Hematopoietic multipotent progenitor cell treated with erythropoietin and hydrocortisone succinate and interleukin-3 and kit ligand, for 8 days (in vitro differentiated cells): ENCODE results near the gene DDR2.
"Not testable (repeated sequence)": the region's sequence is repeated elsewhere in the genome, so short reads cannot be mapped to it uniquely, and the experiment has no call there.

Experiments
- DNase-seq: peaks from one replicate; pipeline ENCODE4 v3.0.0-alpha.2; 2015

The DDR2 gene

DNA sequence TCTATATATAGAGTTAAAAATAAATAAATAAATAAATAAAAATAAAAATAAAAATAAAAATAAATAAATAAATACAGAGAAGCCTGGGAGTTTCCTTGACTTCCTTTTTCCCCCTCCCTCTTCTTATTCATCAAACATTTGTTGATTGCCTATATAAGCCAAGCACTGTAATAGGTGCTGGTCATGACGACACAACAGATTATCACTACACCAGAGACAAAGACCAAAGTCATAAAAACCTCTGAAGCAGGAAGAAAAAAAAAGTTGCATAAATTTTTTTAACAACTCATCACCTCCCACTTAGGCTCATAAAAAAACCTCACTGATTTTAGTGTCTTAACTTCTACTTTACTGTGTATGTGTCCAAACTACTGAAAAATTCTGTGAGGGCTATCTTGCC lies 95.2 kb downstream of the DDR2 start:
- not testable (repeated sequence) for DNase-seq

DNA sequence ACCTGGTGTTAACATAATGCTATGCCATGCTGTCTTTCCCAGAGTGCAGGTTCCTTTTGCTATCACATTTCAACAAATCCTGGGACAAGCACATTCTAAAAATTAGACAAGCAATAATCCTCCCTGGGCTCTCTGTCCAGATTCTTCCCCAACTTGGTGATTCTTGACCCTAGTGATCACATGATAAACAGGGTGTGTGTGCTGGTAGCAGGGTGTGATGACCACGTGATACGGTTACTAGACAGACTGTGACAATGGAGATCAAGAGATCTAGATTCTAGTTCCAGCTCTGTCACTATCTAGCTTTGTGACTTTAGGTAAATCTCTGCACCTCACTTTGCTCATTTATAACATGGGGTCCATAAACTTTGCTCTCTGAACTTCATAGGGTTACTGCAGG lies 96.3 kb downstream of the DDR2 start:
- DNase-seq = no peak

DNA sequence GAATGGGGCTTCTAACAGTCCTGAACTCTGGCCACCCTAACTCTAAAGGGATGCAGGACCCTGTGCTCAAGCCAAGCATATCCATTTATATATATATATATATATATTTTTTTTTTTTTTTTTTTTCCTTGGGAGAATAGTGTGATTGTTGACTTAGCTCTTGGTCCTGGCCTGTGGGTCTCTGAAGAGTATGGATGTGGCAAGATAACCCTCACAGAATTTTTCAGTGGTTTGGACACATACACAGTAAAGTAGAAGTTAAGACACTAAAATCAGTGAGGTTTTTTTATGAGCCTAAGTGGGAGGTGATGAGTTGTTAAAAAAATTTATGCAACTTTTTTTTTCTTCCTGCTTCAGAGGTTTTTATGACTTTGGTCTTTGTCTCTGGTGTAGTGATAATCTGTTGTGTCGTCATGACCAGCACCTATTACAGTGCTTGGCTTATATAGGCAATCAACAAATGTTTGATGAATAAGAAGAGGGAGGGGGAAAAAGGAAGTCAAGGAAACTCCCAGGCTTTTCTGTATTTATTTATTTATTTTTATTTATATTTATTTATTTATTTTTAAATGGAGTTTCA lies 97.0 kb downstream of the DDR2 start:
- DNase-seq = not testable (repeated sequence)

DNA sequence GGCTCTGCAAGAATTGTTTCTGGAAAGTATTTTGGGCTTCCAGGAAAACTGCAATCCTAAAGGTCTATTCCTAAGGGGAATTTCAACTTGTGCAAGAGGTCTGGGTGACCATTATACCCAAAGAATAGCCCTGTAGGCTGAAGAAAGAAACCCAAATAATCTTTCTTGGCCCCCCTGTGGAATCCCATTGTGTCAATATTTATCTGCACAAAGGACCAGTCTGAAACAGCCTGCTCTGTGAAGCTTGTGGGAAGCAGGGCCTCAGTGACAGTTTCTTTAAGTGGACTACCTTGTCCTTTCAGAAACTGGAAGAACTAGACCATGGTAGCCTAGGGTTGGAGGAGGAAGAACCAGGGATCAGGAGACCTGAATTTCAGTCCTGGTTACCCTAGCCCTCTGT lies 99.8 kb downstream of the DDR2 start:
- no peak for DNase-seq

DNA sequence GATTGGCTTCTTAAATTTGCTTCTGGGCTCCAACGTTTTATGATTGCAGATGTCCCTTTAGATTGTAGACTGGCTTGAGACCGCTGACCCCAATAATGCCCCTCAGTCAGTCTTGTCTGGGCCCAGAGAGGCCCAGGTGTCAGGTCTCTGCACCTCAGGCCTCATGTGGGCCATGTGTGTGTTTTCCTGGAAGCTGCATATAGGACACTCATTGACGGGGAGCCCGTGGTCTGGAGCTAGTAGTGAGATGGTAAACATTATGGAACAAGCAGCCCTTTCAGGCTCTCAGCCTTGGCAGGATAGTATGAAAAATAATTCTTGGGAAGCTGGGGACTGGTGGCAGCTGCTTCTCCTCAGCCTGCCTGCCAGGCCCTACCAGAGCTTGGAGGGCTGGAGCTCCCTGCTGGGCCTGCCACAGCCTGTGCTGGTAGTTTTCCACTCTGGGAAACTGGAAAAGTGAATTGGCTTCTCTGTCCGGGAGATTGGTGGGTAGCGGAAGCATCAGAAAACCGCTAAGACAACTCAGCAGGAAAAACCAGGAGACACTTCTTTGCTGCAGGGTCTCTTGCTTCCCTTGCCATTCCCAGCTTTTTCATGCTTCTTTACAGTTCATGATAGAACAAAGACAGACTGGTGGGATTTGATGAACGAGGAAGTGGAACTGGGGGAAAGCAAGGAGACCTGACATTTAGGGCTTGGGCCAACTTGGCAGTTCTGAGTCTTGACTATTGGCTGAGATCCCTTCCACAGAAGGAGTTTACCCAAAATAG lies 100.5 kb downstream of the DDR2 start:
- DNase-seq = no peak

DNA sequence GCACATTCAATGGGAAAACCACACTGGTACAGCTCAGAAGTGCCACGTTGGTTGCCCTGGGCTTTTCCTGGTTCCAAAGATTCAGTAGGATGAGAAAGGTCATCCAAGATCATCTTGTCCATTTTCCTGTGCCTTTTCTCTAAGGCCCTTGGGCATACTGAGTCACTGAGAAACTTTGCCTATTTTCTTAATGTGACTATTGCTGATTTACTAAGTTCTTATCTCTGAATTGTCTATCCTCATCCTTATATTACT lies 101.0 kb downstream of the DDR2 start:
- DNase-seq = no peak

DNA sequence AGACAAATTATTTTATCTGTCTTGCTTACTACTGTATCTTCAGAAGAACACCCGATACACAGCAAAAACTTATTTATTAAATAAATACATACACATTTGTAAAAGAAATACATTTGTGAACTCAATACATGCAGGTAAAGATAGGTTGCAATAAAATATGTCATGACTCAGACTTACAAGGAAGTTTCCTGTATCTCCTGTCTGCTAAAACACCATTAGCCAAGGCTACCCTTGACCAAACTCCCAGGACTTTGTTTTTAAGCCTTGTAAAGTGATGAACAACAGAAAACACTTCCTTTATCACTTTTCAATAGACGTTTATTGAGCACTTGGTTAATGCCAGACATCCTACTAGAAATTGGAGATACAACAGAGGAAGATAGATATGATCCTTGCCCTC lies 101.8 kb downstream of the DDR2 start:
- DNase-seq = no peak

DNA sequence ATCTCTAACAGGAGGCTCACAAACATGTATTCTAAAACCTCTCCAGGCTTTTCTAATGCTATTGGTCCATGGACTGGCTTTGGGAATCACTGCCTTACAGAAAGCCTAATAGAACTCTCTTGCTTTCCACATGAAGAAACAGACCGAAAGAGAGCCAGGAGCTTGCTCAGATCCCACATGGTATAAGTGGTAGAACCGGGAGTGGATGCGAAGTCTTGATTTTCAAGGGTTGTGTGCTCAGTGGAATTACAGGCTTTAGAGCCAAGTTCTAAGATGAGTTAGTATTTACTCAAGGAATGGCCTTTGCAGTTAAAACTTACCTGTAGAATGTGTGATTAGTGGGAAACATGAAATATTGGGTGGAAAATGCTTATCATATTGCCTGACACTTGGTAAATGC lies 103.9 kb downstream of the DDR2 start:
- DNase-seq = no peak

DNA sequence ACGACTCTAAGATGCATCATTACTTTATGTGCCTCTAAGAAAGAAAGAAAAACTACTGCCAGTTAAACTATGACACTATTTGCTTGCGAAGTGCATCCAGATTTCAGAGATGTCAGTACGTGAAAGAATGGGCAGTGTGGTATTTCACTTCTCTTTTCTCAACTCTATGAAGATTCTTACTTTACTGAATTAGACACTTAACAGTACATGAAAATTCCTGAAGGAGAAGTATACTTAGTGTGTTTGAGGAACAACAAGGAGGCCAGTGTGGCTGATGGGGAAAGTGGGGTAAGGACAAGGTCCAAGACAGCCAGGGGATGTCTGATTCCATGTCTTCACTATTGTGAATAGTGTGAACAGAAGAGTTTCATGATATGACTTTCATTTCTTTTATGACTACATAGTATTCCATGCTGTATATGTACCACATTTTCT lies 104.4 kb downstream of the DDR2 start:
- no peak for DNase-seq

DNA sequence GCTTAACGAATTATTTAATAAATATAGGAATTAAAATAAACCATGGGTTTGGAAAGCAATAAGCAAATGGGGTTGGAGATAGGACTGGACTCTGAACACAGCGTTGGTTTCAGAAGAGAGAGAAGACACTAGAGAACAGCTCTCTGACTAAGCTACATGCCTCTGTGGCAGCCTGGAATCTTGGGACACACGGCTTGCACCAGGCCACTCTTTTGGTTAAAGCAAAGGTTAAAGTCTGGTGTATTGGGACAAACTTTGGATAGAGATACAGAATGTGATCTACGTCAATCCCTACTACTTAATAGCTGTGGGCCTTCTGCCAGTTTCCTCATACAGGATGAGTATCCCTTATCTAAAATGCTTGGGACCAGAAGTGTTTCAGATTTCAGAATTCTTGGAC lies 108.5 kb downstream of the DDR2 start:
- DNase-seq = no peak

DNA sequence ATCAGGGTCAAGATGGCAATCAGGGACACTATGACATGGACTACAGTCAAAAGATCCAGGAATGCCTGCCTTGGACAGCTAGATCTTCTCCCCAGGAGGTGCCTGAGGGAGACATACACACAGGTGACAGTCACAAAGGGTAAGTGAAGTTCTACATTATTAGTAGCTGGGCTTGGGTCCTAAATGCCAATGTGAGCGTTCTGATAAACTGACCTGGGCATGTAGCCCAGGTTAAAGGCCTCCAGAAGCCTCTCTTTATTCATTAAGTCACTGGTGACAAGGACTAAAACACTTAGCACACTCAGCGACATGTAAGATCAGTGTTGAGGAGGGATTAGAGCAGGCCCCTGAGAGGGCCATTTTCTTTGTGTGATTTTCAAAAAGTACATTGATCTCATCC lies 109.3 kb downstream of the DDR2 start:
- no peak for DNase-seq

DNA sequence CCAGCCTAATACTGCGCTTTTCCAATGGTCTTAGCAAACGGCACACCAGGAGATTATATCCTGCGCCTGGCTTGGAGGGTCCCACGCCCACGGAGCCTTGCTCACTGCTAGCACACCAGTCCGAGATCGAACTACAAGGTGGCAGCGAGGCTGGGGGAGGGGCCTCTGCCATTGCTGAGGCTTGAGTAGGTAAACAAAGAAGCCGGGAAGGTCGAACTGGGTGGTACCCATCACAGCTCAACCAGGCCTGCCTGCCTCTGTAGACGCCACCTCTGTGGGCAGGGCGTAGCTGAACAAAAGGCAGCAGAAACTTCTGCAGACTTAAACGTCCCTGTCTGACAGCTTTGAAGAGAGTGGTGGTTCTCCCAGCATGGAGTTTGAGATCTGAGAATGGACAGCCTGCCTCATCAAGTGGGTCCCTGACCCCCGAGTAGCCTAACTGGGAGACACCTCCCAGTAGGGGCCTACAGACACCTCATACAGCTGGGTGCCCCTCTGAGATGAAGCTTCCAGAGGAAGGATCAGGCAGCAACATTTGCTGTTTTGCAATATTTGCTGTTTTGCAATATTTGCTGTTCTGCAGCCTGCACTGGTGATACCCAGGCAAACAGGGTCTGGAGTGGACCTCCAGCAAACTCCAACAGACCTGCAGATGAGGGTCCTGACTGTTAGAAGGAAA lies 114.1 kb downstream of the DDR2 start:
- DNase-seq = not testable (repeated sequence)

DNA sequence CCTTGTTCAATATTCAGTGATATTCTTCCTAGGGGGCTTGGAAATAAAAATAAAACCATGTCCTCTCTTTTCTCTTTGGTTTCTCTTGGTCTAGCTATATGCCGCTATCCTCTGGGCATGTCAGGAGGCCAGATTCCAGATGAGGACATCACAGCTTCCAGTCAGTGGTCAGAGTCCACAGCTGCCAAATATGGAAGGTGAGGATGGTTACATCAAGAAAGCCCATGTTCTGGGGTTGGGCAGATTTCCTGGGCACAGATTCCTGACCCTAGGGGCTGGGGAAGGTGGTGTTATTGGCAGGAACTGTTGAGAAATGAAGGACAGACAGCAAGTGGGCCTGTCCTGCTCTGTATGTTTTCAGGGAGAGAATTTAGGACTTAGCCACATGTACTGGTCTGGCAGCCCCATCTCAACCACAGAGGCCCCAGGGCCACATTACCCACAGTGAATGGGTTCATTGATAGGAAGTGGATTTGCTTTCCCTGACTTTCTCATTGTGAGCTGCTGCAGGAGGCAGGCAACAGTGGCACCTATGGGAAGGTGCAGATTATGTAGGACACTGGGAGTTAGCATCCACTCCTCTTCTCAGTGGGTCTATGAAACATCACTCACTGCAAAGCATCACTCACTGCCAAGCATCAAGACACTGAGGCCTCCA lies 120.9 kb downstream of the DDR2 start:
- no peak for DNase-seq

DNA sequence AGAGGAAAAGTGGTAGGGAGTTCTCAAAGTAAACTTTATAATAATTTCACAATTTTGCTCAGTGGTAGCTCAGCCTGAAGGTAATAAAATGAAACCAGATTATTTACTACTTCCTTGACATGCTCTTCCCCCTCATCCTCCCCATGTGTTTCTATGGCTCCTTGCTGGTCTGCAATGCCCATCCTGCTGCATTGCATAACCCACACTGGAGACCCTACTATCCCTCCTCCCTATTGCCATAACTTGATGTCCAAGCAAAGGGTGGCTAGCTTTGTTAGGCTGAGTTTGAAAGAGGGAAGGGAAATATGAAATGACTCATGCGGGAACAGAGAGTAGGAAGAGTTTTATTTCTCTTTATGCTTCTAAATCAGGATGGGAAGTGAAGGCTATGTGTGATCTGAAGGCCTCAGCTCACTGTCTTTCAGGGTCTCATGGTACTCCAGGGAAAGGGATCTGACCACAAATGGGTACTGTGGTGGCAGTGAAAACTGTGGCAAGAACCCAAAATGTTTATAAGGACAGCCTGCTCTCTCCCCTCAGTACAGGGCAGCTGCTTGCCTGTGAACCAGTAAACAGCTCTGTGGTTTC lies 121.8 kb downstream of the DDR2 start:
- DNase-seq = no peak

DNA sequence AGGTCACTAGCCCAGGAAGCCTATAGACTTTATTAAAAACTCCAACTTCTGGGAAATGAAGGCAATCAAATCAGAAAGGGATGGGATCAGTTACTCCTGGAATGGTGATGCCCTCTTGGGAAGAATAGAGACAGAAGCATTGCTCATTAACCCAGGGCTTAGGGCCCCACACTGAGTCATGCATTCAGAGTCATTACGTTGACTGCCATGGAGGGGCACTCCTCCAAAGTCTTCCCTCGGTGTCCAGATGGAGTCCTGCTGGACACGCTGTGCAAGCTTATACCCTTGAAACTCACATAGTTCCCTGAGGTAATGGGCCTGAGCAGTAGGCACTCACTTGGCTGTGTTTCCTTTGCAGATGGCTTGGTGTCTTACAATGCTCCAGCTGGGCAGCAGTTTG lies 123.0 kb downstream of the DDR2 start:
- no peak for DNase-seq

DNA sequence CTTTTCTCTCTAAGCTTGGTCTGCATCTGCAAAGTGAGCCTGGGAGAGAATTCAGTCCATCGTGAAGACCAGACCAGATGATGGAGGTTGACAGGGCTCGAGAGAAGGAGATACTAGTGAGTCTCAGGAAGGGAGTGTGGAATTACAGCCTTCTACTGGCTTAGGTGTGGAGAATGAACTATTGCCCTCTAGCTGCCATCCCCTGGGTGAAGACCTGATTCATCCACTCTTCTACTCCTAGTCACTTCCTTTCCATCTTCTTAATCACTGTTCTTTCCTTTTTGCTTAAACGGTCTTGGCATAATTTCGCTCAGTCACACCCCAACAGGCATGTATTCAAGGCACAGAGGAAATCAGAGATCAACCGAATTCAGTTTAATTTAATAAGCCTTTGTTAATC lies 124.3 kb downstream of the DDR2 start:
- DNase-seq = no peak

DNA sequence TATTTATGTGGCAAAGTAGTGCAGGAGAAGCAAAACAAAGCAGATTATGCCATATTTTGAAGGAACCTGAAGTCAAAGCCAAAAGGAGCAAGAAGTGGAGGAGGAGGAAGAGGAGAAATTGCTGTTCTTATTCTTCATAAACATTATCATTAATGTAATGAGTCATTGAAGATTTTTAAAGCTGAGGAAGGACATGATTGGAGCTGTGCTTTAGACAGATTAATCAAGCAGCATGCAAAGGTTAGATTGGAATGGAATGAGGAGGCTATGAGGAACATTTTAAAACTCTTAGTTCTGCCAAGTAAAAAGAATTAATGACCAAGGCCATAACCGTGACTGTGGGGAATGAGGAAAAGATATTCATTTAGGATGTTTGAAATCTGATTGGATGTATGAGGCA lies 125.2 kb downstream of the DDR2 start:
- no peak for DNase-seq

DNA sequence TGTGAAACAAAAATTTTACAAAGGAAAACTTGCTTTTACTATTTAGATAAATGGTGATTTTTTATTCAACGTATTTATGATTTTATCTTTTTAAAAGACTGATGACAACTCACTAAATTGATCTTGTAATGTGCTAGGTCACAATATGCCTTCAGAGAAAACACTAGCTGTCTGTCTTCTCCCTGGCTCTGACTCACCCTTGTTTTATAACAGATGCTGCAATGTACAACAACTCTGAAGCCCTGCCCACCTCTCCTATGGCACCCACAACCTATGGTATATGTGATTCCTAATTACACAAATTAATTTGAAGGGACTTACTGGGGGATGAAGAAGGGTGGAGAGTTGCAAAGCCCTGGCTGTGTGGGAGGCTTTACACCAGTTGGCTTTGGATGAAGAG lies 133.5 kb downstream of the DDR2 start:
- no peak for DNase-seq

DNA sequence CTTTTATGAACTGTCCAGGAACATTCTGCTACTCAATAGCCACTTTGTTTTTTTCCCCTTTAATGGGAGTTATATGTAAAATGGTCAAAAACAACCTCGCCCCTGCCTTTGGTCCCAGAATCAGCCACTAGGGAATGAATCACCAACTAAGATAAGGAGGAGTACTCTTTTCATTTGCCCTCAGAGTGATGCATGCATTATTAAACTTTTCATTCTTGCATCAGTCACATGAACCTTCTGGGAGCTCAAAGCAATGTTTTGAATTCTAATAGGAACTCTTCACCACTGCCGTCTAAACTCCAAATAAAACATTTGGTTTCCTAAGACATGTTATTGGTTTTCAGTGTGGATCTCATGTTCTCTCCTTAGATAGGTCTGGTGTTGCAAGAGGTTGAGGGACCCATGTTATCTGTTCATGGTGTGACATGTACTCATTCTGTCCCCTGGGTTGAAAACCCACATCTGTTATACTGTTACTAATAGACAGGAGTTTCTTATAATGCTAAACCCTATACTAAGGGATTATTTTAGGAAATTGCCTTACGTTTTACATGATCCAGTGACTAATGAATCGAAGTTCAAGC lies 140.4 kb downstream of the DDR2 start:
- DNase-seq = no peak

DNA sequence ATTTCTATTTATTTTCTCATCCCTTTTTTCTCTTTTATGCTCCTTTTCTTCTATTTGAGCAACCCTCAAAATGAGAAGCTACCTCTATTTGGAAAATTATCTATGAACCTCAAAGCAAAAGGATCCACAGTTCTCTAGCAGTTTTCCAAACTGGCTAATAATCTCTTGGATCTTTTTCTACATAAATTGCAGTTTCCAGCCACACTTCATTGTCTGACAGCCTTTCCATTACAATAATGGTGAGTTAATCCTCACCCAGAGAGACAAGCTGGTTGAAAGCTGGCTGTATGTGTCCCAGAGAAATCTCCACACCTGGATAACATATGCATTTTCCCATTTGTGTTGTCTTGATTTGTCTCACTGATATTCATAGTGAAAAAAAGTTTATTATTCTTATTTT lies 141.7 kb downstream of the DDR2 start:
- no peak for DNase-seq

DNA sequence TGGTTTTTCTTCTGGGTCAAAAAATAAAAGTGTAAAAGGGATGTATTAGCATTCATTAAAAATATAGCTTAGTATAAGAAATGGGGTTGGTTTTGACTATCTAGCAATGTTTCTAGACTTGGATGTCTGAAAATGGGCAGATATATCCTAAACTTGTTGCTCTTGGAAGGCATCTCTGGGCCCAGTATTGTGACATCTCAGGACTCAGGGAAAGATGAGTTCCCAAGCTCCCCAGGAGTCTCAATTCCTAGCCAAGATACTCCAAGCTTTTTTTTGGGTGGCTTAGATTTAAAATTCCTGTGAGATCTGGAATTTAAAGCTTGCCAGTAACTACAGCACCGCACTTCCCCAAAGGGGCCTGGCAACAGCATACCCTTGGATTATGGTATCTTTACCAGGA lies 146.8 kb downstream of the DDR2 start:
- no peak for DNase-seq

DNA sequence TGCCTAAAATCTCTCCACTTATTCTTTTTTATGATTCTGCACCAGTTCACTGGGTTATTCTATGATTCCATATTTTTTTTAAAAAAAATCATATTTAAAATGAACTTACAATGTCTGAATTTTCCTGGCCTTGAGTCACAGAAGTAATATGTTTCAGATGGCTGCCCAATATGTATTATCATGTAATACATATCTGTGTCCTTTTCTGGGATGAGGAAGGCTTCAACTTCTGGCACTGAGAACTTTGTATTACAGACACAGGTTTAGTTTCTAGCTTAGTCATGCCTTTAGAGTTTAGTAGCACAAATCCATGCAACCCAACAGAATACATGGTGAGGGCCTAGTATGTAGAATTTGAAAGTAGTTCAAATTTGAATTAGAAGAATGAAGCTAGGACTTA lies 150.4 kb downstream of the DDR2 start:
- no peak for DNase-seq

DNA sequence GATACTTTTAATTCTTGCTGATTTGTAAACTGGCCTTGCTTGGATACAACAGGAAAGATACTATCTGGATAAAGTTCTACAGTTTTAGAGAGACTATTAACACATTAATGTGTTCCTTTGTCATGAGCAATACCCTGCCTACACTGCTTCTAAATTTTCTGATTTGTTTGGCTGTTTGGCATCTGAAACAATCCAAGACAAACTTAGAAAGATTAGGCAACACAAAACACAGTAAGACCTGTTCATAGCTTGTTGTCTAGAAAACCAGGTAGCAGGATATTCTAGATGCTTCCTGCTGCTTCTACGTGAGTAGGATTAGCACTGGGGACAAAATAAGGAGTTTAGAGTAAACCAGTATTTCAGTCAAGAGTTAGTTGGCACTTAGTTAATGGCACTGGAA lies 152.7 kb downstream of the DDR2 start:
- DNase-seq = not testable (repeated sequence)
